ENCODE results near the gene ASS1. TPM values are rescaled to one million over a fixed set of nuclear protein-coding genes. Genes with fewer than 3 reads are reported as not detected.

The ASS1 gene
- total RNA-seq, 1 experiment from 2014 or later, result 40.3 TPM

GRCh38 chr9:130470950-130471349, 26.2 kb downstream of the ASS1 start:
- Mint-ChIP-seq H3K4me1 (ENCODE audit: low read depth, unreplicated experiment) (no peaks in the 10 kb centered on the region), H3K27ac (ENCODE audit: unreplicated experiment) (no peak overlapping the region), H3K36me3 (ENCODE audit: insufficient read depth, unreplicated experiment) (no peaks in the 10 kb centered on the region), H3K4me3 (ENCODE audit: low read depth, unreplicated experiment) (no peak overlapping the region), H3K9me3 (ENCODE audit: low read depth, unreplicated experiment) (no peaks in the 10 kb centered on the region), H3K27me3 (ENCODE audit: unreplicated experiment) (no peaks in the 10 kb centered on the region)
- no TSS peak for BruUV-seq (replicated peaks)
- TF ChIP-seq CTCF (IDR thresholded peaks at IDR 0.05; ENCODE audit: unreplicated experiment), result no peak
- CTCF ChIA-PET, result interaction anchor here (0.6 kb wide), 1 partner anchor 640 kb away, joined by 3 read pairs; no protein-coding TSS in a partner anchor
- DNase-seq, result no peak
- intact Hi-C loops (cut with micrococcal nuclease; ENCODE audit: unreplicated experiment), result no loop called here

- H3K27ac Mint-ChIP-seq (ENCODE audit: unreplicated experiment), result no peak overlapping the region
- DNase-seq, result no peak
- CTCF ChIA-PET, result interaction anchor here (0.6 kb wide), 1 partner anchor 639 kb away, joined by 3 read pairs; no protein-coding TSS in a partner anchor
- H3K27me3 Mint-ChIP-seq (ENCODE audit: unreplicated experiment), result no peaks in the 10 kb centered on the region
- H3K36me3 Mint-ChIP-seq (ENCODE audit: insufficient read depth, unreplicated experiment), result no peaks in the 10 kb centered on the region
- H3K9me3 Mint-ChIP-seq (ENCODE audit: low read depth, unreplicated experiment), result no peaks in the 10 kb centered on the region
- intact Hi-C loops (cut with micrococcal nuclease; ENCODE audit: unreplicated experiment), result no loop called here
- TF ChIP-seq CTCF (IDR thresholded peaks at IDR 0.05; ENCODE audit: unreplicated experiment), result no peak
- BruUV-seq (replicated peaks), result no TSS peak
- H3K4me1 Mint-ChIP-seq (ENCODE audit: low read depth, unreplicated experiment), result no peaks in the 10 kb centered on the region
- no peak overlapping the region for H3K4me3 Mint-ChIP-seq (ENCODE audit: low read depth, unreplicated experiment)
Observed at GRCh38 chr9:130471411-130472183, 26.8 kb downstream of the ASS1 start.

- TF ChIP-seq CTCF (IDR thresholded peaks at IDR 0.05; ENCODE audit: unreplicated experiment), result no peak
- H3K4me3 Mint-ChIP-seq (ENCODE audit: low read depth, unreplicated experiment), result no peak overlapping the region
- no peaks in the 10 kb centered on the region for H3K36me3 Mint-ChIP-seq (ENCODE audit: insufficient read depth, unreplicated experiment)
- H3K27ac Mint-ChIP-seq (ENCODE audit: unreplicated experiment), result no peak overlapping the region
- DNase-seq, result no peak
- intact Hi-C loops (cut with micrococcal nuclease; ENCODE audit: unreplicated experiment), result no loop called here
- no peaks in the 10 kb centered on the region for H3K27me3 Mint-ChIP-seq (ENCODE audit: unreplicated experiment)
- CTCF ChIA-PET, result interaction anchor here (0.6 kb wide), 2 partner anchors 143 to 1163 kb away, joined by 3 to 6 read pairs; no protein-coding TSS in a partner anchor
- H3K4me1 Mint-ChIP-seq (ENCODE audit: low read depth, unreplicated experiment), result no peaks in the 10 kb centered on the region
- no peaks in the 10 kb centered on the region for H3K9me3 Mint-ChIP-seq (ENCODE audit: low read depth, unreplicated experiment)
- no TSS peak for BruUV-seq (replicated peaks)
Observed at GRCh38 chr9:130472184-130472705, 27.5 kb downstream of the ASS1 start.

GRCh38 chr9:130473009-130473408, 28.2 kb downstream of the ASS1 start:
- CTCF ChIA-PET, result interaction anchor here (0.6 kb wide), 2 partner anchors 144 to 1163 kb away, joined by 3 to 6 read pairs; no protein-coding TSS in a partner anchor
- H3K4me1 Mint-ChIP-seq (ENCODE audit: low read depth, unreplicated experiment), result no peaks in the 10 kb centered on the region
- H3K4me3 Mint-ChIP-seq (ENCODE audit: low read depth, unreplicated experiment), result no peak overlapping the region
- no peaks in the 10 kb centered on the region for H3K36me3 Mint-ChIP-seq (ENCODE audit: insufficient read depth, unreplicated experiment)
- BruUV-seq (replicated peaks), result no TSS peak
- intact Hi-C loops (cut with micrococcal nuclease; ENCODE audit: unreplicated experiment), result no loop called here
- DNase-seq, result no peak
- H3K27ac Mint-ChIP-seq (ENCODE audit: unreplicated experiment), result no peak overlapping the region
- H3K9me3 Mint-ChIP-seq (ENCODE audit: low read depth, unreplicated experiment), result no peaks in the 10 kb centered on the region
- no peak for TF ChIP-seq CTCF (IDR thresholded peaks at IDR 0.05; ENCODE audit: unreplicated experiment)
- H3K27me3 Mint-ChIP-seq (ENCODE audit: unreplicated experiment), result no peaks in the 10 kb centered on the region

Measured in Calu3 (cell line).